Tibial nerve (tissue), 3 donors: ENCODE results near the gene PHETA1.

Experiments used
- POLR2A ChIP-seq, 2 donors: fragments of 450-650 bp; IDR thresholded peaks; one replicate each; pipeline ENCODE4 v1.6.1; 2017; ENCODE audit warnings: antibody characterized with exemption in 2 of 2, mild to moderate bottlenecking in 2 of 2, moderate library complexity in 2 of 2
- TF ChIP-seq, protein P1 (sequence below), 5 experiments: fragments of 200-600 bp in 3 of 5; fragments of 450-650 bp in 2 of 5; sonication (generic) in 3 of 5; IDR thresholded peaks; one replicate each; pipeline ENCODE4 v1.5.1; 2016 to 2019; ENCODE audit warnings: antibody characterized with exemption in 5 of 5, mild to moderate bottlenecking in 3 of 5, moderate library complexity in 2 of 5

GRCh38 chr12:111393700-111394300, 24.9 kb upstream of the PHETA1 start:
- TF ChIP-seq, protein P1, sequence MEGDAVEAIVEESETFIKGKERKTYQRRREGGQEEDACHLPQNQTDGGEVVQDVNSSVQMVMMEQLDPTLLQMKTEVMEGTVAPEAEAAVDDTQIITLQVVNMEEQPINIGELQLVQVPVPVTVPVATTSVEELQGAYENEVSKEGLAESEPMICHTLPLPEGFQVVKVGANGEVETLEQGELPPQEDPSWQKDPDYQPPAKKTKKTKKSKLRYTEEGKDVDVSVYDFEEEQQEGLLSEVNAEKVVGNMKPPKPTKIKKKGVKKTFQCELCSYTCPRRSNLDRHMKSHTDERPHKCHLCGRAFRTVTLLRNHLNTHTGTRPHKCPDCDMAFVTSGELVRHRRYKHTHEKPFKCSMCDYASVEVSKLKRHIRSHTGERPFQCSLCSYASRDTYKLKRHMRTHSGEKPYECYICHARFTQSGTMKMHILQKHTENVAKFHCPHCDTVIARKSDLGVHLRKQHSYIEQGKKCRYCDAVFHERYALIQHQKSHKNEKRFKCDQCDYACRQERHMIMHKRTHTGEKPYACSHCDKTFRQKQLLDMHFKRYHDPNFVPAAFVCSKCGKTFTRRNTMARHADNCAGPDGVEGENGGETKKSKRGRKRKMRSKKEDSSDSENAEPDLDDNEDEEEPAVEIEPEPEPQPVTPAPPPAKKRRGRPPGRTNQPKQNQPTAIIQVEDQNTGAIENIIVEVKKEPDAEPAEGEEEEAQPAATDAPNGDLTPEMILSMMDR (IDR thresholded peaks at IDR 0.05), result no peak
- TF ChIP-seq POLR2A (IDR thresholded peaks at IDR 0.05), result no peak
